WTC11 (cell line): ENCODE results near the gene CTAGE1.

ENCODE experiments used
- ESRRA ChIP-seq: sonication (generic); formaldehyde crosslinking; IDR thresholded peaks from 2 replicates; pipeline ENCODE4 v1.8.1; 2022; ENCODE audit warnings: mild to moderate bottlenecking, missing genetic modification reagents, borderline replicate concordance
- TF ChIP-seq, protein P1 (sequence below): sonication (generic); formaldehyde crosslinking; IDR thresholded peaks from 2 replicates; pipeline ENCODE4 v1.8.1; 2022; ENCODE audit warnings: mild to moderate bottlenecking, moderate library complexity, missing genetic modification reagents

DNA sequence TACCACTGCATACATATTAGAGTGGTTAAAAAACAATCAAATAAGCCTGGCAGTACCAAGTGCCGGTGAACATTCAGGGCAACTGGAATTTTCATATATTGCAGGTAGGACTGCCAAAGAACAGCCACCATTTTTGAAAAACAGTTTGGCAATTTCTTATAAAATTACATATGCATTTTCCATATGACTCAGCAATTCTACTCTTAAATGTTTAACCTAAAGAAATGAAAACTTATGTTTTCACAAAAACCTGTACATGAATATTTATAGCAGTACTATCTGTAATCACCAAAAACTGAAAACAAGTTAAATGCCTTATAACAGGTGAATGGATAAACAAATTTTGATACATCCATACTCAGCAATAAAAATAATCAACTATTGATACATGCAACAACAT is 39.9 kb downstream of the CTAGE1 start:
- TF ChIP-seq, protein P1, sequence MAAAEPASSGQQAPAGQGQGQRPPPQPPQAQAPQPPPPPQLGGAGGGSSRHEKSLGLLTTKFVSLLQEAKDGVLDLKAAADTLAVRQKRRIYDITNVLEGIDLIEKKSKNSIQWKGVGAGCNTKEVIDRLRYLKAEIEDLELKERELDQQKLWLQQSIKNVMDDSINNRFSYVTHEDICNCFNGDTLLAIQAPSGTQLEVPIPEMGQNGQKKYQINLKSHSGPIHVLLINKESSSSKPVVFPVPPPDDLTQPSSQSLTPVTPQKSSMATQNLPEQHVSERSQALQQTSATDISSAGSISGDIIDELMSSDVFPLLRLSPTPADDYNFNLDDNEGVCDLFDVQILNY (CRISPR knock-in tag): no peak
- no peak for TF ChIP-seq ESRRA (CRISPR knock-in tag)
